Measurements from ENCODE around the gene TEAD4.
"Not testable (repeated sequence)": the region's sequence is repeated elsewhere in the genome, so short reads cannot be mapped to it uniquely, and the experiment has no call there.

Gene TEAD4

GRCh38 chr12:3055704-3056467, 96.7 kb downstream of the TEAD4 start:
- H3K36me3 ChIP-seq (ENCODE audit: low read depth) = no peaks in the 10 kb centered on the region
- ATAC-seq (ENCODE audit: low read depth) (0 out of 3 replicates have a peak, but pooled peaks have one; percentile 33), DNase-seq (ENCODE audit: low spot score) (no peak)
- H3K9me3 ChIP-seq (ENCODE audit: severe bottlenecking) = no peaks in the 10 kb centered on the region
- H3K27ac ChIP-seq (ENCODE audit: poor library complexity, severe bottlenecking) = no peak overlapping the region
- H3K4me3 ChIP-seq (ENCODE audit: severe bottlenecking) = no peak overlapping the region
- no peaks in the 10 kb centered on the region for H3K4me1 ChIP-seq (ENCODE audit: insufficient read depth, poor library complexity, severe bottlenecking)
- no peak for TF ChIP-seq CTCF (IDR thresholded peaks at IDR 0.05; ENCODE audit: poor library complexity, severe bottlenecking)
- H3K27me3 ChIP-seq (ENCODE audit: insufficient read depth, poor library complexity, severe bottlenecking) = peaks cover 4% of the 10 kb centered on the region

- no peak overlapping the region for H3K27ac ChIP-seq (ENCODE audit: poor library complexity, severe bottlenecking)
- H3K36me3 ChIP-seq (ENCODE audit: low read depth) = no peaks in the 10 kb centered on the region
- peaks cover 4% of the 10 kb centered on the region for H3K4me1 ChIP-seq (ENCODE audit: insufficient read depth, poor library complexity, severe bottlenecking)
- TF ChIP-seq CTCF (IDR thresholded peaks at IDR 0.05; ENCODE audit: poor library complexity, severe bottlenecking) = no peak
- H3K9me3 ChIP-seq (ENCODE audit: severe bottlenecking) = peaks cover 4% of the 10 kb centered on the region
- peaks cover 4% of the 10 kb centered on the region for H3K27me3 ChIP-seq (ENCODE audit: insufficient read depth, poor library complexity, severe bottlenecking)
- ATAC-seq (ENCODE audit: low read depth) (peak; percentile 59), DNase-seq (ENCODE audit: low spot score) (no peak)
- H3K4me3 ChIP-seq (ENCODE audit: severe bottlenecking) = no peak overlapping the region
Observed at GRCh38 chr12:3061059-3061458, 101.9 kb downstream of the TEAD4 start.

GRCh38 chr12:3061501-3062215, 102.5 kb downstream of the TEAD4 start:
- no peak for DNase-seq (ENCODE audit: low spot score)
- peaks cover 4% of the 10 kb centered on the region for H3K27me3 ChIP-seq (ENCODE audit: insufficient read depth, poor library complexity, severe bottlenecking)
- no peak for TF ChIP-seq CTCF (IDR thresholded peaks at IDR 0.05; ENCODE audit: poor library complexity, severe bottlenecking)
- ATAC-seq (ENCODE audit: low read depth) = peak; percentile 27
- no peak overlapping the region for H3K4me3 ChIP-seq (ENCODE audit: severe bottlenecking)
- H3K9me3 ChIP-seq (ENCODE audit: severe bottlenecking) = peaks cover 4% of the 10 kb centered on the region
- no peaks in the 10 kb centered on the region for H3K36me3 ChIP-seq (ENCODE audit: low read depth)
- peaks cover 4% of the 10 kb centered on the region for H3K4me1 ChIP-seq (ENCODE audit: insufficient read depth, poor library complexity, severe bottlenecking)
- no peak overlapping the region for H3K27ac ChIP-seq (ENCODE audit: poor library complexity, severe bottlenecking)

- ATAC-seq (ENCODE audit: low read depth) = no peak
- no peak for TF ChIP-seq CTCF (IDR thresholded peaks at IDR 0.05; ENCODE audit: poor library complexity, severe bottlenecking)
- no peaks in the 10 kb centered on the region for H3K27me3 ChIP-seq (ENCODE audit: insufficient read depth, poor library complexity, severe bottlenecking)
- no peak for DNase-seq (ENCODE audit: low spot score)
- H3K4me1 ChIP-seq (ENCODE audit: insufficient read depth, poor library complexity, severe bottlenecking) = peaks cover 4% of the 10 kb centered on the region
- H3K9me3 ChIP-seq (ENCODE audit: severe bottlenecking) = peaks cover 4% of the 10 kb centered on the region
- no peaks in the 10 kb centered on the region for H3K36me3 ChIP-seq (ENCODE audit: low read depth)
- no peak overlapping the region for H3K27ac ChIP-seq (ENCODE audit: poor library complexity, severe bottlenecking)
- no peak overlapping the region for H3K4me3 ChIP-seq (ENCODE audit: severe bottlenecking)
Observed at GRCh38 chr12:3065300-3065699, 106.1 kb downstream of the TEAD4 start.

GRCh38 chr12:3065846-3066245, 106.6 kb downstream of the TEAD4 start:
- H3K27me3 ChIP-seq (ENCODE audit: insufficient read depth, poor library complexity, severe bottlenecking); H3K4me3 ChIP-seq (ENCODE audit: severe bottlenecking); ATAC-seq (ENCODE audit: low read depth); H3K36me3 ChIP-seq (ENCODE audit: low read depth); H3K9me3 ChIP-seq (ENCODE audit: severe bottlenecking); DNase-seq (ENCODE audit: low spot score); H3K4me1 ChIP-seq (ENCODE audit: insufficient read depth, poor library complexity, severe bottlenecking); H3K27ac ChIP-seq (ENCODE audit: poor library complexity, severe bottlenecking): not testable (repeated sequence)

All from RWPE2 (cell line).